ENCODE measurements around the gene TMCO4.

TMCO4 gene

DNA sequence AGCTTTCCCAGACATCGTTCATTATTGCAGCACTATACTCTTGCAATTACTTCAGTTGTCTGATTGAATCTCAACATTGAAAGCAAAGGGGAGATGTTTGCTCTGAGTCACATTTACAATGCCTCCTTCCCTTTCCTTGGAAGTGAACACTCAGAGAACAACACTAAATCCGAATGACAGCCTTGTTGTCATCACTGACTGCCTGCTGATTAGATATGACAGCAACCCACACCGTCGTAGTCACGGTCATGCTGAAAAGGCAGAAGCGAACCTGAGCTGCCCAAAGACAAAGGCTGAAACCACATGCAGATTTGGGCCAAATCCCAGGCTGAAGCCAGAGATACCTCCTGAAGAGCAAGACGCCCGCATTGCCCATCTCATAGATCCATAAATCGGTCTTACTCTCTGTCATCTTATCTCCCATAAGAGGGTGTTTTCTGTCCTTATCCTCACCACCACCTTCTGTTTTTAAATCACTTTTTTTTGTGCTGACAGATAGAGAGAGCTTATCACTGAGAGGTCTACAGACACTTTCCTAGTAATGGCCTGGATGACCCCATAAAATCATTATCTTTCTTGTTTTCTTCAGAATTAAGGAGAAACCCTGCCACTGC is 47.5 kb downstream of the TMCO4 start:
- H4K20me1 ChIP-seq (ENCODE audit: insufficient read depth, low read length) = no peaks in the 10 kb centered on the region
- no peaks in the 10 kb centered on the region for H3K9me2 ChIP-seq (ENCODE audit: low read depth, low read length)
- H3K9me3 ChIP-seq (ENCODE audit: low read length) = no peaks in the 10 kb centered on the region
- no peaks in the 10 kb centered on the region for H3K79me2 ChIP-seq (ENCODE audit: insufficient read depth, low read length)
- no peak overlapping the region for H3K4me2 ChIP-seq (ENCODE audit: low read length)
- no peak overlapping the region for H2AFZ ChIP-seq (ENCODE audit: low read length)
- H3K4me1 ChIP-seq (ENCODE audit: insufficient read depth, low read length, severe bottlenecking) = no peaks in the 10 kb centered on the region
- H3F3A ChIP-seq (ENCODE audit: insufficient read depth, low read length) = no peaks in the 10 kb centered on the region
- no peak for TF ChIP-seq EZH2 (IDR thresholded peaks at IDR 0.05; ENCODE audit: borderline replicate concordance, low read length)
- TF ChIP-seq, protein P1, sequence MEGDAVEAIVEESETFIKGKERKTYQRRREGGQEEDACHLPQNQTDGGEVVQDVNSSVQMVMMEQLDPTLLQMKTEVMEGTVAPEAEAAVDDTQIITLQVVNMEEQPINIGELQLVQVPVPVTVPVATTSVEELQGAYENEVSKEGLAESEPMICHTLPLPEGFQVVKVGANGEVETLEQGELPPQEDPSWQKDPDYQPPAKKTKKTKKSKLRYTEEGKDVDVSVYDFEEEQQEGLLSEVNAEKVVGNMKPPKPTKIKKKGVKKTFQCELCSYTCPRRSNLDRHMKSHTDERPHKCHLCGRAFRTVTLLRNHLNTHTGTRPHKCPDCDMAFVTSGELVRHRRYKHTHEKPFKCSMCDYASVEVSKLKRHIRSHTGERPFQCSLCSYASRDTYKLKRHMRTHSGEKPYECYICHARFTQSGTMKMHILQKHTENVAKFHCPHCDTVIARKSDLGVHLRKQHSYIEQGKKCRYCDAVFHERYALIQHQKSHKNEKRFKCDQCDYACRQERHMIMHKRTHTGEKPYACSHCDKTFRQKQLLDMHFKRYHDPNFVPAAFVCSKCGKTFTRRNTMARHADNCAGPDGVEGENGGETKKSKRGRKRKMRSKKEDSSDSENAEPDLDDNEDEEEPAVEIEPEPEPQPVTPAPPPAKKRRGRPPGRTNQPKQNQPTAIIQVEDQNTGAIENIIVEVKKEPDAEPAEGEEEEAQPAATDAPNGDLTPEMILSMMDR (IDR thresholded peaks at IDR 0.05; ENCODE audit: low read length) = no peak
- no peak overlapping the region for H3K27ac ChIP-seq (ENCODE audit: low read depth, low read length, poor library complexity, severe bottlenecking)
- H3K36me3 ChIP-seq (ENCODE audit: insufficient read depth, low read length) = 0 out of 2 replicates have a peak, but pooled peaks cover 7% of the 10 kb centered on the region
- no peaks in the 10 kb centered on the region for H3K27me3 ChIP-seq (ENCODE audit: insufficient read depth, low read length)
- no peak overlapping the region for H3K4me3 ChIP-seq (ENCODE audit: low read depth, low read length, poor library complexity, severe bottlenecking)
- H3K9ac ChIP-seq (ENCODE audit: low read length) = no peak overlapping the region

DNA sequence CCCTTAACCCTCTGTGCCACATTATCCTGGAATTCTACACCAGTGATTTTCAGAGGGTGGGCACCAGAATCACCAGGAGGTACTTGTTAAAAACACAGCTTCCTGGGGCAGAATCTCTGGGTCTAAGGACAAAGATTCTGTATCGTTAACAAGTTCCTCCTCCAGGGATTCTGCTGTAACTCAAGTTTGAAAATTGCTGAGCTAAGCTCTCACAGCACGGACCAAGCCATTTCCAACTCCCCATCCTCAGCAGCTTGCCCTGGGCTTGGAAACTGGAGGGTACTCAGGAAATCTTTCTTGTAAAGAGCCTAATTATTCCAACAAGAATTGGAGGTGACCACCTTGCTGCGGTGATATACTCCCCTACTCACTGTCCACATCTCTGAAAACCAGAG is 48.8 kb downstream of the TMCO4 start:
- Histone ChIP-seq H4K20me1 (ENCODE audit: insufficient read depth, low read length) (no peaks in the 10 kb centered on the region), H3F3A (ENCODE audit: insufficient read depth, low read length) (no peaks in the 10 kb centered on the region), H3K36me3 (ENCODE audit: insufficient read depth, low read length) (0 out of 2 replicates have a peak, but pooled peaks cover 7% of the 10 kb centered on the region), H3K27ac (ENCODE audit: low read depth, low read length, poor library complexity, severe bottlenecking) (no peak overlapping the region), H2AFZ (ENCODE audit: low read length) (no peak overlapping the region), H3K9me3 (ENCODE audit: low read length) (no peaks in the 10 kb centered on the region), H3K27me3 (ENCODE audit: insufficient read depth, low read length) (no peaks in the 10 kb centered on the region), H3K9me2 (ENCODE audit: low read depth, low read length) (no peaks in the 10 kb centered on the region), H3K9ac (ENCODE audit: low read length) (no peak overlapping the region), H3K79me2 (ENCODE audit: insufficient read depth, low read length) (no peaks in the 10 kb centered on the region), H3K4me1 (ENCODE audit: insufficient read depth, low read length, severe bottlenecking) (no peaks in the 10 kb centered on the region), H3K4me3 (ENCODE audit: low read depth, low read length, poor library complexity, severe bottlenecking) (no peak overlapping the region), H3K4me2 (ENCODE audit: low read length) (no peak overlapping the region)
- no peak for TF ChIP-seq EZH2 (IDR thresholded peaks at IDR 0.05; ENCODE audit: borderline replicate concordance, low read length)

DNA sequence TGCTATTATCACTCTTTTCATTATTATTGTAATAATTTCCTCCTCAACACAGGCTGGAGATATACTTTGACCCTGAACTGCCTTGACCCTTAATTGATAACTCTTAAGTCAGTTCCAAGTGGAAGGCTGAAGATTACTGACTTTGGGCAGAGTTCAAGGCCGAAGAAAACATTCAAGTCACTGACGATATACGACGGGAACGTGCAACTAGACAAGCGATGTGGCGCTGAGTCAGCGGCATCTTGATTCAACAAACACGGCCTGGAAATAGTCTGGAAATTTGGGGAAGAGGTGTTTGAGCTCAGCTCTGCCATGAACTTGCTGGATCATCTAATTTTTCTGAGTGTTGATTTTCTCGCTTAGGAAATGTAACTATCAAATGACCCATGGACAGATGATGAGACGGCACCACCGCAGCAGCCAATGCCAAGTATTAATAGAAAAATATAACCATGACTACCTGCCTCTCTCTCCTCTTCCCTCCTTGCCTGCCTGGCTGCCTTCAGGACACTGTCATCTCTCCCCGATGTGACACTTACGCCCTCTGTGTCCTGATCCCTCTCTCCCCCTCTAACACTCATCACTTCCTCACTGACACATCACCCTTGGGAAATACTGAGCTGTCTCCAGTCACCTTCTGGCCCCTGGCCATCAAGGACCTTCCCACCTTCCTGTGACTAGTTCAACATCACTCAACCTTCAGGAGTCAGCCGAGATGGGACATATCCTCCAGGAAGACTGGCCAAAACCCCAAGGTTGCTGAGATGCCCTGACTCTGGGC is 49.4 kb downstream of the TMCO4 start:
- no peak overlapping the region for H3K4me2 ChIP-seq (ENCODE audit: low read length)
- no peaks in the 10 kb centered on the region for H3K9me3 ChIP-seq (ENCODE audit: low read length)
- no peaks in the 10 kb centered on the region for H3K4me1 ChIP-seq (ENCODE audit: insufficient read depth, low read length, severe bottlenecking)
- TF ChIP-seq, protein P1 (IDR thresholded peaks at IDR 0.05; ENCODE audit: low read length) = no peak
- no peak for TF ChIP-seq EZH2 (IDR thresholded peaks at IDR 0.05; ENCODE audit: borderline replicate concordance, low read length)
- 0 out of 2 replicates have a peak, but pooled peaks cover 7% of the 10 kb centered on the region for H3K36me3 ChIP-seq (ENCODE audit: insufficient read depth, low read length)
- no peak overlapping the region for H3K9ac ChIP-seq (ENCODE audit: low read length)
- H3K27me3 ChIP-seq (ENCODE audit: insufficient read depth, low read length) = no peaks in the 10 kb centered on the region
- no peaks in the 10 kb centered on the region for H3K79me2 ChIP-seq (ENCODE audit: insufficient read depth, low read length)
- no peak overlapping the region for H2AFZ ChIP-seq (ENCODE audit: low read length)
- H3K9me2 ChIP-seq (ENCODE audit: low read depth, low read length) = no peaks in the 10 kb centered on the region
- H3F3A ChIP-seq (ENCODE audit: insufficient read depth, low read length) = no peaks in the 10 kb centered on the region
- H3K27ac ChIP-seq (ENCODE audit: low read depth, low read length, poor library complexity, severe bottlenecking) = no peak overlapping the region
- H4K20me1 ChIP-seq (ENCODE audit: insufficient read depth, low read length) = no peaks in the 10 kb centered on the region
- no peak overlapping the region for H3K4me3 ChIP-seq (ENCODE audit: low read depth, low read length, poor library complexity, severe bottlenecking)
